GM21515 (cell line): ENCODE measurements around the gene LCLAT1.
"Not testable (repeated sequence)": the region's sequence is repeated elsewhere in the genome, so short reads cannot be mapped to it uniquely, and the experiment has no call there.

ENCODE experiments used
- ATAC-seq: cut with Tn5 transposase; IDR thresholded peaks from one replicate; pipeline ENCODE4 v1.9.1; 2021; ENCODE audit not compliant: unreplicated experiment

The LCLAT1 gene

GRCh38 chr2:30453498-30453897 is 6.5 kb downstream of the LCLAT1 start:
- no peak for ATAC-seq

- ATAC-seq: no peak
Measured at GRCh38 chr2:30454571-30454970, 7.5 kb downstream of the LCLAT1 start.

- ATAC-seq: no peak
Measured at GRCh38 chr2:30455114-30455738, 8.2 kb downstream of the LCLAT1 start.

- ATAC-seq: no peak
Measured at GRCh38 chr2:30456106-30456505, 9.1 kb downstream of the LCLAT1 start.

- ATAC-seq: no peak
Measured at GRCh38 chr2:30456579-30456978, 9.5 kb downstream of the LCLAT1 start.

- ATAC-seq: no peak
Measured at GRCh38 chr2:30457296-30457695, 10.2 kb downstream of the LCLAT1 start.

GRCh38 chr2:30459140-30459539 is 12.1 kb downstream of the LCLAT1 start:
- no peak for ATAC-seq

- ATAC-seq: no peak
Measured at GRCh38 chr2:30462131-30462857, 15.2 kb downstream of the LCLAT1 start.

GRCh38 chr2:30463535-30463934 is 16.5 kb downstream of the LCLAT1 start:
- no peak for ATAC-seq

GRCh38 chr2:30464544-30465170 is 17.6 kb downstream of the LCLAT1 start:
- no peak for ATAC-seq

GRCh38 chr2:30465171-30465545 is 18.1 kb downstream of the LCLAT1 start:
- ATAC-seq: no peak

- ATAC-seq: no peak
Measured at GRCh38 chr2:30466216-30466615, 19.2 kb downstream of the LCLAT1 start.

GRCh38 chr2:30467062-30467826 is 20.2 kb downstream of the LCLAT1 start:
- not testable (repeated sequence) for ATAC-seq

- no peak for ATAC-seq
Measured at GRCh38 chr2:30470426-30470825, 23.4 kb downstream of the LCLAT1 start.

GRCh38 chr2:30472326-30472725 is 25.3 kb downstream of the LCLAT1 start:
- ATAC-seq: no peak

- no peak for ATAC-seq
Measured at GRCh38 chr2:30475542-30475941, 28.5 kb downstream of the LCLAT1 start.

GRCh38 chr2:30476636-30477035 is 29.6 kb downstream of the LCLAT1 start:
- no peak for ATAC-seq

- ATAC-seq: no peak
Measured at GRCh38 chr2:30480703-30481322, 33.8 kb downstream of the LCLAT1 start.

GRCh38 chr2:30481323-30481800 is 34.3 kb downstream of the LCLAT1 start:
- no peak for ATAC-seq

GRCh38 chr2:30482011-30482410 is 35.0 kb downstream of the LCLAT1 start:
- no peak for ATAC-seq

GRCh38 chr2:30484145-30484544 is 37.1 kb downstream of the LCLAT1 start:
- ATAC-seq: no peak
